GM23248 (cell line): ENCODE measurements around the gene YWHAQ.

ENCODE experiments used
- EZH2 ChIP-seq: fragments of 200-600 bp; sonication (generic); IDR thresholded peaks from 2 replicates; pipeline ENCODE4 v1.6.1; 2018; ENCODE audit warnings: antibody characterized with exemption, mild to moderate bottlenecking; ENCODE audit not compliant: insufficient read depth, poor library complexity, severe bottlenecking
- EZH2phosphoT487 ChIP-seq: fragments of 200-600 bp; sonication (generic); IDR thresholded peaks from 2 replicates; pipeline ENCODE4 v1.6.1; 2018; ENCODE audit warnings: antibody characterized with exemption, moderate library complexity, mild to moderate bottlenecking, low read depth; ENCODE audit not compliant: insufficient read depth

GRCh38 chr2:9648821-9649220, 18.0 kb upstream of the YWHAQ start:
- no peak for TF ChIP-seq EZH2
- TF ChIP-seq EZH2phosphoT487: no peak
